GM21619 (cell line): Measurements from ENCODE around the gene CAPRIN1.

ENCODE experiments used
- ATAC-seq: cut with Tn5 transposase; IDR thresholded peaks from one replicate; pipeline ENCODE4 v1.9.1; 2021; ENCODE audit not compliant: unreplicated experiment

The CAPRIN1 gene

GRCh38 chr11:34139346-34139745, 87.8 kb downstream of the CAPRIN1 start:
- no peak for ATAC-seq

DNA sequence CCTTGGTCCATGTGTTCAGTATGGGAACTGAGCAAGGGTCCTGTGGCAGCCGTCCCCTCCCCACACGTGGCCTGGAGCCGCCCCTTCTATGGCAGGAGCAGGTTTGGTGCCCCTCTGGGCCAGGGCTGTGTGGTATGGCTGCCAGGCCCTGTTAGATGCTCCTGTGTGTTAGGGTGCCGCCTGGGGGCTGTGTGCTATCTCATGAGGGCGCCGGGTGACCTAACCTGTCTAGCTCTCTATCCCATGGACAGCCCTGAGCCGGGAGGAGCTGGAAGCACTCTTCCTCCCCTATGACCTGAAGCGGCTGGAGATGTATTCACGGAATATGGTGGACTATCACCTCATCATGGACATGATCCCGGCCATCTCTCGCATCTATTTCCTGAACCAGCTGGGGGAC, 88.6 kb downstream of the CAPRIN1 start:
- no peak for ATAC-seq

DNA sequence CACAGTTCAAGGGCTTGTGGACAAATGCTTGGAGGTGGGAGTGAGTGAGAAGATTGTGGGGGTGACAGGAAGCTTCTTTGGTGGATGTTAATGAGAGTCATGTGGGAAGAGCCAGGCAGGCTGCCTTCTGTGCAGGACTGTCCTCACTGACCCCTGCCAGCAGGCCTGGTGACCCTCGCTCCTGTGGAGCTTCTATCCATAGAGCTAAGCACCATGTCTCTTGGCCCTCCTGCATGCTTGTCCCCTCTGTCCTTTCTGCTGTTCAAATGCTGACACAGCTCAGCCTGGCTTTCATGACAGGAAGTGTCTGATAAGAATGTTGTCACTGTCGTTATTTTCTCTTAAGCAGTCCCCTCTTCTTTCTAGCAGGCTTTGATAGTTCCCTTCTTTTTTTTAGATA, 91.5 kb downstream of the CAPRIN1 start:
- ATAC-seq: no peak

DNA sequence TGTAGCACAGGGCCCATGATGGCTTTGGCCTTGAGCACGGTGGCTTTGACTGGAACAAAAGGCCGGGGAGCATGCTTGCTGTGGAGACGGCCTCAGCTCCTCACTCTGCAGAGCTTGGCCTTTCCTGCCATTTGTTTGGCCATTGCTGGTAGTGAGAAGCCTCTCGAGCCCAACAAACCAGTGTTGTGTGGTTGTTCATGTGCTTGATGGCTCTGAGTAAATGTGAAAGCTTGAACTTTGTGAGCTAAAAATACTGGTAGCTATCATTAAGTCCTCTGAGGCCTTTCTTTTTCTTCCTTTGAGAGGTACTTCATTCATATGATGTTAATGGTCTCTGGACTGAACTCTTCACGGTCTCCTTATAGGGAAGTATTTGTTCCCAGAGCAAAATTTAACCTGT, 93.5 kb downstream of the CAPRIN1 start:
- no peak for ATAC-seq

GRCh38 chr11:34145847-34146381, 94.4 kb downstream of the CAPRIN1 start:
- ATAC-seq: no peak

GRCh38 chr11:34146411-34146810, 94.9 kb downstream of the CAPRIN1 start:
- no peak for ATAC-seq

DNA sequence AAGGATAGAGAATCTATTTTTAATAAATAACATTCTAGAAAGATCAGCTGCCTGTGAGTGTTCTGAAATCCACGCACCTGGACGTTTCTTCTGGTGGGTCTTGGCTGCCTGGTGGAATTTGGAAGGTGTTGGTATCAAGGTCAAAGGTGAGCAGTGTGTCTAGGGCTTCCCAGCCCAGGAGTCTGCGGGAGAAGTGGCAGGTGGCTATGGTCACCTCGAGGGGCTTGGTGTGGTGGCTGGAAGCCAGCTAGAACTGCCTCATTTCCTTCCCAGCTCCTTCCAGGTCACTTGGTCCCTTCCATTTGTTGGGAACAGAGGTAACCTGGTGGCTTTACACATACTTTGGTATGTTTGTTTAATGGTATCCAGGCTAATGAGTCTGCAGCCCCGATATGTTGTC, 95.3 kb downstream of the CAPRIN1 start:
- no peak for ATAC-seq

- ATAC-seq: no peak
Observed at GRCh38 chr11:34147581-34147980, 96.0 kb downstream of the CAPRIN1 start.

DNA sequence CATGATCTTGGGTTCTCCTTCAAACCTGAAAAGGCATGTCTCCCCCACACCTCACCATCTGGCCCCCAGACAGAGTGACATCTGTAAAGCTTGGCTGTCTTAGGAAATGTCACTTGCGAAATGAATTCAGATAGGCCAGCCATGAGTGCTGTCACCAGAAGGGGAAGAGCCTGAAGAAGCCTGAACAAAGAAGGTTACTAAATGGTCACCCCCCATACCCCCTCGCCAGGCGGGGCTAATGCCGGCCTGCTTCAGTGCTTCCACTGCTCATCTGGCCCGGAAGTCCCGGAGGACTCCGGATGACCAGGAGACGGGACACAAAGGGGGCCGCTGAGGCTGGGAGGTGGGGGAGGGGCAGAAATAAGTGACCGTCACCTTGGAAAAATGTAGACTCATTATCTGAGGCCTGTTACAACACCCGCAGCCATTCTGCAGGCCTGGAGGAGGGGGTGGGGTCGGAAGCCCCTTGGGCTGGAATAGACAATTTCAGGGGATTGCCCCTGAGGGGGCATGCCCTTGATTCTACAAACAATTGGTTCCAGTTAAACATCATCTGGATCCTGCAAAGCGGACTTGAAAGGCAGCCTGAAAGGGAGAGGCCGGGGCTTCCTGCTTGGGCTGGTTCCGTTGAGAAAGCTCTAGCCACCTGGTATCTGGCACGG, 97.1 kb downstream of the CAPRIN1 start:
- no peak for ATAC-seq

- no peak for ATAC-seq
Observed at GRCh38 chr11:34149274-34149673, 97.7 kb downstream of the CAPRIN1 start.

DNA sequence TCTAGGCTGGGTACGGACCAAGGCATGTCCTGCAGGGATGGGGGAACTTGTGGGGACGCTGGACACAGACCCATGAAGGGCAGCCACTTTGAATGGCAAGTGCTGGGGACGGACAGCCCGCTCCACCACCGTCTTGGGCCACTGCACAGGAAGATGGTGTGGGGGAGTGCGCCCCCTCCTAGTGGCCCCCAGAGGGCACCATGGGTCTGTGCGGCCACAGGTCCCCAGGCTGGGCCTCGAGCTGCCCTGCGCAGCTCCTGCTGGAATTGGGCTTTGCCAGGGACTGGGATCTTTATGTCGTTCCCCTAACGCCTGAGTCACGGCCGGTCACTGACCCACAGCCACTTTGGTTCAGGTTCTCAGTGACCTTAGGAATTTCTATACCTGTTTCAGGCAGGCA, 98.3 kb downstream of the CAPRIN1 start:
- no peak for ATAC-seq

GRCh38 chr11:34150494-34151151, 99.1 kb downstream of the CAPRIN1 start:
- ATAC-seq: no peak
